Stomach (tissue), 4 donors: ENCODE measurements around the gene SLC25A48.

ENCODE experiments used
- CTCF ChIP-seq, 7 experiments: fragments of 450-650 bp in 4 of 7; fragments of 200-600 bp in 3 of 7; sonication (generic) in 3 of 7; IDR thresholded peaks; one replicate each; pipeline ENCODE4 v1.5.1; 2016 to 2019; ENCODE audit warnings: antibody characterized with exemption in 7 of 7, control low read depth in 2 of 7, mild to moderate bottlenecking in 1 of 7
- POLR2A ChIP-seq, 4 donors: fragments of 450-650 bp; IDR thresholded peaks; one replicate each; pipeline ENCODE4 v1.6.1; 2016; ENCODE audit warnings: antibody characterized with exemption in 4 of 4, control low read depth in 2 of 4, mild to moderate bottlenecking in 1 of 4, moderate library complexity in 1 of 4
- POLR2AphosphoS5 ChIP-seq, 3 donors: sonication (generic); formaldehyde crosslinking; IDR thresholded peaks; one replicate each; pipeline ENCODE4 v1.6.1; 2016; ENCODE audit warnings: antibody characterized with exemption in 3 of 3

- TF ChIP-seq POLR2A (IDR thresholded peaks at IDR 0.05), result no peak
- TF ChIP-seq CTCF (IDR thresholded peaks at IDR 0.05), result no peak
- TF ChIP-seq POLR2AphosphoS5 (IDR thresholded peaks at IDR 0.05), result no peak
Observed at GRCh38 chr5:135821061-135821801, 13.2 kb upstream of the SLC25A48 start.
